Neural progenitor cell (in vitro differentiated cells): ENCODE results near the gene SUDS3.

Experiments used
- EZH2 ChIP-seq: fragments of 200-600 bp; sonication (generic); IDR thresholded peaks from 2 replicates; pipeline ENCODE4 v1.6.1; 2017; ENCODE audit warnings: antibody characterized with exemption, mild to moderate bottlenecking, moderate library complexity
- TF ChIP-seq, protein P1 (sequence below): fragments of 200-600 bp; sonication (generic); IDR thresholded peaks from 2 replicates; pipeline ENCODE4 v1.5.1; 2017; ENCODE audit warnings: antibody characterized with exemption, mild to moderate bottlenecking

DNA sequence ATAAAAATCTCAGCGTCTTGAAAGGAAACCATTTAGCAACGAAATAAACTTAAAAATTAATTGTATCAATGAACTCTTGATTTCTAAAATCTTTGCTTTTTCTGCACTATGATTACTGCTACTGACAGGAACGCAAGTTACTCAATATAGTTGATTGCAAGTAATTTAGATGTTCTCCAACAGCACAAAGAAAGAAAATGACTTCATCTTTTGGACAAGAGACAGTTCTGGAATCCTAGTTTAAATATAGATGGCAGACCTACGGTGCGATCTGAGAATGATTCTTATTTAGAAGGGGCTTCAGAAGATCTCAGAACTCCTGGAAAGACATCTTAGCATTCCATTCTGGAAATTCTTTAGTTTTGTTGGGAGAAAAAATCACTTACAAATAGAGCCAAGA, 1.4 kb upstream of the SUDS3 start:
- TF ChIP-seq, protein P1, sequence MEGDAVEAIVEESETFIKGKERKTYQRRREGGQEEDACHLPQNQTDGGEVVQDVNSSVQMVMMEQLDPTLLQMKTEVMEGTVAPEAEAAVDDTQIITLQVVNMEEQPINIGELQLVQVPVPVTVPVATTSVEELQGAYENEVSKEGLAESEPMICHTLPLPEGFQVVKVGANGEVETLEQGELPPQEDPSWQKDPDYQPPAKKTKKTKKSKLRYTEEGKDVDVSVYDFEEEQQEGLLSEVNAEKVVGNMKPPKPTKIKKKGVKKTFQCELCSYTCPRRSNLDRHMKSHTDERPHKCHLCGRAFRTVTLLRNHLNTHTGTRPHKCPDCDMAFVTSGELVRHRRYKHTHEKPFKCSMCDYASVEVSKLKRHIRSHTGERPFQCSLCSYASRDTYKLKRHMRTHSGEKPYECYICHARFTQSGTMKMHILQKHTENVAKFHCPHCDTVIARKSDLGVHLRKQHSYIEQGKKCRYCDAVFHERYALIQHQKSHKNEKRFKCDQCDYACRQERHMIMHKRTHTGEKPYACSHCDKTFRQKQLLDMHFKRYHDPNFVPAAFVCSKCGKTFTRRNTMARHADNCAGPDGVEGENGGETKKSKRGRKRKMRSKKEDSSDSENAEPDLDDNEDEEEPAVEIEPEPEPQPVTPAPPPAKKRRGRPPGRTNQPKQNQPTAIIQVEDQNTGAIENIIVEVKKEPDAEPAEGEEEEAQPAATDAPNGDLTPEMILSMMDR, result no peak
- no peak for TF ChIP-seq EZH2
